ENCODE measurements around the gene DOLK. TPM values are rescaled to one million over a fixed set of nuclear protein-coding genes. Genes with fewer than 3 reads are reported as not detected.

DOLK gene
- total RNA-seq, 1 experiment from 2014 or later, result 20.1 TPM

DNA sequence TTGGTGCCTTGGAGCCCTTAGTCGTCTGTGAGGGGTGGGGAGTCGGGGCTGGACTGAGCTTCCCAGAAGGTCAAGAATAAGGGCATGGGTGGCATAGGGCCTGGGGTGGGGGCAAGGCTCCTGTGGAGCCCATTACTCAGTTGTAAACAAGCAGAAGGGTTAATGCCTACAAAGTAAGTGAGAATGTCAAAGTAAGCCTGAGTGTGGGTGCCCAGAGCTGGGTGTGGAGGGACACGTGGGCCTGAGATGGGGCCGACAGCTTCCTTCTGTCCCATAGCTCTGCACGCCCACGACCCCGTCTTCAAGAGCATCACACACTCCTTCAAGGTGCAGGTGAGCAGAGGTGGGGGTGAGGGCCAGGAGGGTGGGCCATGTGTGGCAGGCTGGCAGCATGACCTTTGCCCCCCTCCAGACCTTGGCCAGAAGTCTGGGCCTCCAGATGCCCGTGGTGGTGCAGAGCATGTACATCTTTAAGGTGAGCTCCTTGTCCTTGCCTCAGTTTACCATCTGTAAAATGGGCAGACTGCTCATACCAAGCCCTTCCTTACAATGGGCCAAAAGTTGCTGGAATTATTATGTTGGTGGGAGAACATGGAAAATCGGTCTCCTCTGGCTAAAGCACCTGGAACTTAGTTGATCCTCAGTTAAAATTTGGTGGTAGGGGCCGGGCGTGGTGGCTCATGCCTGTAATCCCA lies 11.1 kb downstream of the DOLK start:
- Histone ChIP-seq H3K14ac (ENCODE audit: insufficient read depth, low read length) (no peak overlapping the region), H2BK12ac (ENCODE audit: insufficient read length, low read depth, low read length) (no peak overlapping the region), H3K9ac (ENCODE audit: extremely low read depth, insufficient read length, low read length) (no peak overlapping the region), H3K56ac (ENCODE audit: insufficient read length, low read depth, low read length) (no peak overlapping the region), H3K27ac (ENCODE audit: insufficient read length, low read depth, low read length) (no peak overlapping the region), H3K18ac (ENCODE audit: insufficient read length, low read depth, low read length) (no peak overlapping the region), H2BK15ac (ENCODE audit: low read depth, low read length) (no peak overlapping the region), H3K9me3 (ENCODE audit: control insufficient read depth, low read depth, low read length) (no peaks in the 10 kb centered on the region), H4K5ac (ENCODE audit: insufficient read length, low read depth, low read length) (no peak overlapping the region), H3K4me2 (ENCODE audit: insufficient read depth, insufficient read length, low read length) (no peak overlapping the region), H3K79me2 (ENCODE audit: insufficient read depth, low read length) (no peaks in the 10 kb centered on the region), H2BK120ac (ENCODE audit: low read depth, low read length, poor library complexity, severe bottlenecking) (no peak overlapping the region), H2BK20ac (ENCODE audit: low read depth, low read length, poor library complexity, severe bottlenecking) (no peak overlapping the region), H2AFZ (ENCODE audit: low read length) (no peak overlapping the region), H4K91ac (ENCODE audit: insufficient read length, low read depth, low read length) (no peak overlapping the region), H3K23me2 (ENCODE audit: insufficient read length, low read depth, low read length, poor library complexity, severe bottlenecking) (no peaks in the 10 kb centered on the region), H3K23ac (ENCODE audit: insufficient read length, low read depth, low read length) (no peak overlapping the region), H2AK5ac (ENCODE audit: insufficient read length, low read length) (no peak overlapping the region), H4K8ac (replicated peaks; ENCODE audit: insufficient read length, low read depth, low read length) (no peak overlapping the region), H3K4ac (ENCODE audit: low read depth, low read length) (no peak overlapping the region), H3K4me1 (ENCODE audit: insufficient read depth, low read length) (no peaks in the 10 kb centered on the region), H3K27me3 (ENCODE audit: insufficient read depth, low read length) (no peaks in the 10 kb centered on the region), H4K20me1 (ENCODE audit: control insufficient read depth, insufficient read depth, insufficient read length) (no peaks in the 10 kb centered on the region), H3T11ph (ENCODE audit: low read length) (no peak overlapping the region), H3K79me1 (ENCODE audit: insufficient read depth, low read depth, low read length, poor library complexity, severe bottlenecking) (no peaks in the 10 kb centered on the region), H2BK5ac (ENCODE audit: insufficient read length, low read length) (no peak overlapping the region)
- Mint-ChIP-seq H3K4me1 (no peaks in the 10 kb centered on the region), H3K27me3 (ENCODE audit: low read depth) (no peaks in the 10 kb centered on the region; the same call in 1 of the 2 replicates), H3K36me3 (ENCODE audit: insufficient read depth in 1 of 3, low read depth in 3 of 3) (no peaks in the 10 kb centered on the region; a peak in 1 of 7 replicates), H3K4me3 (no peak overlapping the region), H3K9me3 (no peaks in the 10 kb centered on the region), H3K27ac (no peak overlapping the region)
- DNase-seq, result peak; percentile 22
- TF ChIP-seq, protein P1, sequence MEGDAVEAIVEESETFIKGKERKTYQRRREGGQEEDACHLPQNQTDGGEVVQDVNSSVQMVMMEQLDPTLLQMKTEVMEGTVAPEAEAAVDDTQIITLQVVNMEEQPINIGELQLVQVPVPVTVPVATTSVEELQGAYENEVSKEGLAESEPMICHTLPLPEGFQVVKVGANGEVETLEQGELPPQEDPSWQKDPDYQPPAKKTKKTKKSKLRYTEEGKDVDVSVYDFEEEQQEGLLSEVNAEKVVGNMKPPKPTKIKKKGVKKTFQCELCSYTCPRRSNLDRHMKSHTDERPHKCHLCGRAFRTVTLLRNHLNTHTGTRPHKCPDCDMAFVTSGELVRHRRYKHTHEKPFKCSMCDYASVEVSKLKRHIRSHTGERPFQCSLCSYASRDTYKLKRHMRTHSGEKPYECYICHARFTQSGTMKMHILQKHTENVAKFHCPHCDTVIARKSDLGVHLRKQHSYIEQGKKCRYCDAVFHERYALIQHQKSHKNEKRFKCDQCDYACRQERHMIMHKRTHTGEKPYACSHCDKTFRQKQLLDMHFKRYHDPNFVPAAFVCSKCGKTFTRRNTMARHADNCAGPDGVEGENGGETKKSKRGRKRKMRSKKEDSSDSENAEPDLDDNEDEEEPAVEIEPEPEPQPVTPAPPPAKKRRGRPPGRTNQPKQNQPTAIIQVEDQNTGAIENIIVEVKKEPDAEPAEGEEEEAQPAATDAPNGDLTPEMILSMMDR (conservative IDR thresholded peaks at IDR 0.05), result no peak
- no CpG with 5 or more reads among the region's 11 CpGs for WGBS (ENCODE audit: extremely low coverage, insufficient read length, low lambda C conversion rate)
